AG09319 (cell line): Measurements from ENCODE around the gene FITM1.

Experiments
- DNase-seq: peaks from one replicate; pipeline ENCODE4 v3.0.0-alpha.2; 2010; ENCODE audit warnings: low read depth; ENCODE audit errors: extremely low read depth
- TF ChIP-seq, protein P1 (sequence below): IDR thresholded peaks from 2 replicates; pipeline ENCODE4 v1.5.1; 2011; ENCODE audit warnings: low read depth, mild to moderate bottlenecking, inconsistent platforms, low read length, moderate library complexity

The FITM1 gene

GRCh38 chr14:24130380-24130716 is at the start of gene FITM1:
Gene FITM1 (plus strand): TSS chr14:24130659. CDS start chr14:24131564, 905 bp downstream.
- TF ChIP-seq, protein P1, sequence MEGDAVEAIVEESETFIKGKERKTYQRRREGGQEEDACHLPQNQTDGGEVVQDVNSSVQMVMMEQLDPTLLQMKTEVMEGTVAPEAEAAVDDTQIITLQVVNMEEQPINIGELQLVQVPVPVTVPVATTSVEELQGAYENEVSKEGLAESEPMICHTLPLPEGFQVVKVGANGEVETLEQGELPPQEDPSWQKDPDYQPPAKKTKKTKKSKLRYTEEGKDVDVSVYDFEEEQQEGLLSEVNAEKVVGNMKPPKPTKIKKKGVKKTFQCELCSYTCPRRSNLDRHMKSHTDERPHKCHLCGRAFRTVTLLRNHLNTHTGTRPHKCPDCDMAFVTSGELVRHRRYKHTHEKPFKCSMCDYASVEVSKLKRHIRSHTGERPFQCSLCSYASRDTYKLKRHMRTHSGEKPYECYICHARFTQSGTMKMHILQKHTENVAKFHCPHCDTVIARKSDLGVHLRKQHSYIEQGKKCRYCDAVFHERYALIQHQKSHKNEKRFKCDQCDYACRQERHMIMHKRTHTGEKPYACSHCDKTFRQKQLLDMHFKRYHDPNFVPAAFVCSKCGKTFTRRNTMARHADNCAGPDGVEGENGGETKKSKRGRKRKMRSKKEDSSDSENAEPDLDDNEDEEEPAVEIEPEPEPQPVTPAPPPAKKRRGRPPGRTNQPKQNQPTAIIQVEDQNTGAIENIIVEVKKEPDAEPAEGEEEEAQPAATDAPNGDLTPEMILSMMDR, result no peak
- no peak for DNase-seq

DNA sequence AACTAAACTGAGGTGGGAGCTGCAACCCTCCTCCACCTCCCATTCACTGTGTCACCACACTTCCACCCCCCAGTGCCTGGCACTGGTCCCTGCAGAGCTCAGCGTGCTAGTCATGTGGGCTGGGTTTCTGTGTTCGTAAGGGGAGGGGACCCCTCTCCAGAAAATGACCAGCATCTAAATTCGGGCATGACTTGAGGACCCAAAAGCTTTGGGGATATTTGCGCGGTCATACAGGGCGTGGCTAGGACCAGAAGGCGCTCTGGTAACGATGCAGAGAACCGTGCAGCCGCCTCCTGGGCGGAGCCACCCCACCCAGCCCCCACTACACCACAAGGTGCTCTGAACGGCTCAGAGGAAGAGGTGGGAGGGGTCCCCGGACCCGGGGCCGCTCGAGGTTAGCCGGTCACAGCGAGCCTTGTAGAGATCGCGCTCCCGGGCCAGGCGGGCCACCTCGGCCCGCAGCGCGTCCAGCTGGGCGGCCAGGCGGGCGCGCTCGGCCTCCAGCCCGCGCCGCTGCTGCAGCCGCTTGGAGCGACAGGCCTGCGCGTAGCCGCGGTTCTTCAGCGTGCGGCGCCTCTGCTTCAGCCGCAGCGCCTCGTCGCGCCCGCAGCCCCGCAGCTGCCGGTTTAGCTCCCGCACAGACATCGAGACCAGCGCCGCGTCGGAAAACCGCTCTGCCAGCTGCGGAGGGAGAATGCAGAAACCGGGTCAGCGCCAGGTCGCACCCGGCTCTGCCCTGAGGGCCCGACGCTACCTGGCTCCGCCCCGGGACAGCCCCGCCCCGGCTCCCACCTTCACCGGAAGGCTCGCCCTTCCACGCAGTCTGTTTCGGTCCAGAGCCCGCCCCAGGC is 49.3 kb upstream of the FITM1 start:
- DNase-seq, result no peak
- TF ChIP-seq, protein P1, result no peak

DNA sequence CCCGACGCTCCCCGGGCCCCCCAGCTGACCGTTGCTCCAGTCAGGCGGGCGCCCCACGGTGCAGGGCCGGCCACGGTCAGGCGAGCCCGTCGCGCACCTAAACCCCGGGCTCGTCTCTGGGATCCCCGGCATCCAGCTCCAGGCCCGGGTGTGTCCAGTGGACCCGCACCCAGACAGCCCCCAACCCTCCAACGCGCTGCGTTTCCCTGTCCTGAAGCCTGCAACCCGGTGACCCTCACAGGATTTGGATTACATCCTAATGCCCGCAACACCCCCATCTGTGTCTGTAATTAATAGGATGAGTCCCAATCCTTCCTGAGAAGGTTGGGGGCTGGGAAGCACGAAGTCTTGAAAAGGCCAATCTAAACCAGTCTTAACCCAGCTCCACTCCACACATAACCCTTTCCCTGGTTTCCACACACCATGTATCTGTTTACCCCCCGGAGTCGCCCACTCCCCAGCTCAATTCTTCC is 48.7 kb upstream of the FITM1 start:
- TF ChIP-seq, protein P1, result no peak
- DNase-seq, result no peak

DNA sequence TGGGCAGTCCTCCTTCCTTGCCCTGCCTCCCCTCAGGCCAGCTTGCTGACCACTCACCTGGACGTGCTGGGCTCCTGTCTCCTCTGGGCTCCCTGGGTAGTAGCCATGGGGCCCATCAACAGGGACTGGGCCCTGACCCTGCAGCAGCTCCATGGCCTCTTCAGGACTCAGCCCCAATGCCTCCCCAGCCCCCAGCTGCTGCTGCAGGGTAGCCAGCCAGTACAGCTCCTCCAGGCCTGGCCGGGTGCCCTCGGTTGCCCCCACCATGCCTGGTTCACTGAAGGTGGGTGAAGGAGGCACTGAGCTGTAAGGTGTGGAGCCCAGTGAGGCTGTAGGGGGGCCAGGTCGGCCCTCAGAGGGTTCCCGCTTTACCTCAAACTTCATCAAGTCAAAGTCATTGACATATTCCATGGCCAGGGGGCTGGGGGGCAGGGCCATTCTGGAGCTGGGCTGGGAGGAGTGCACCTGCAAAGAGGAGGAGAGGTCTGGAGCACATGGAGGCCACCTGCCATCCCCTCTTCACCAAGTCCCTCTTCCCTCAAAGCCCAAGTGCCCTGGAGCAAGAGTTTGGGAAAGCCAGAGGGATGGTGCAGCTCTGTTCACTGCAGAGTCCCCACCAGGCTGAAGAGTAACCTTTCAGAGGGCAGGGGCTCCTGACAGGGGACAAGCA is 47.9 kb upstream of the FITM1 start:
- no peak for DNase-seq
- TF ChIP-seq, protein P1, result no peak

- no peak for DNase-seq
- TF ChIP-seq, protein P1, result no peak
These were observed 47.0 kb upstream of the FITM1 start for GRCh38 chr14:24083462-24083861.

- TF ChIP-seq, protein P1, result no peak
- DNase-seq, result no peak
These were observed 46.0 kb upstream of the FITM1 start for GRCh38 chr14:24084440-24084839.

GRCh38 chr14:24085215-24085614 is 45.2 kb upstream of the FITM1 start:
- TF ChIP-seq, protein P1, result no peak
- DNase-seq, result no peak
